DMS153 (cell line): Measurements from ENCODE around the gene CNTROB.
"Not testable (repeated sequence)": the region's sequence is repeated elsewhere in the genome, so short reads cannot be mapped to it uniquely, and the experiment has no call there.

ENCODE experiments used
- DNase-seq: peaks from one replicate; lab custom pipeline; 2025; lab: John Stamatoyannopoulos, UW

CNTROB gene

GRCh38 chr17:7946441-7946840 is 14.4 kb downstream of the CNTROB start:
- no peak for DNase-seq

- DNase-seq: no peak
These were observed 15.6 kb downstream of the CNTROB start for GRCh38 chr17:7947651-7948050.

- no peak for DNase-seq
These were observed 18.6 kb downstream of the CNTROB start for GRCh38 chr17:7950578-7950977.

- DNase-seq: no peak
These were observed 19.3 kb downstream of the CNTROB start for GRCh38 chr17:7951143-7951792.

GRCh38 chr17:7953266-7953665 is 21.3 kb downstream of the CNTROB start:
- DNase-seq: not testable (repeated sequence)

GRCh38 chr17:7955414-7956227 is 23.6 kb downstream of the CNTROB start:
- DNase-seq: no peak

GRCh38 chr17:7956228-7956965 is 24.4 kb downstream of the CNTROB start:
- DNase-seq: no peak

- DNase-seq: no peak
These were observed 27.7 kb downstream of the CNTROB start for GRCh38 chr17:7959503-7960253.

GRCh38 chr17:7961421-7961820 is 29.4 kb downstream of the CNTROB start:
- DNase-seq: no peak

GRCh38 chr17:7967751-7968150 is 35.7 kb downstream of the CNTROB start:
- DNase-seq: no peak

GRCh38 chr17:7969433-7969832 is 37.4 kb downstream of the CNTROB start:
- DNase-seq: no peak

- no peak for DNase-seq
These were observed 39.6 kb downstream of the CNTROB start for GRCh38 chr17:7971651-7972050.

GRCh38 chr17:7972131-7972785 is 40.3 kb downstream of the CNTROB start:
- DNase-seq: no peak

GRCh38 chr17:7974638-7975131 is 42.7 kb downstream of the CNTROB start:
- no peak for DNase-seq

- DNase-seq: no peak
These were observed 45.0 kb downstream of the CNTROB start for GRCh38 chr17:7977039-7977438.

- DNase-seq: no peak
These were observed 45.8 kb downstream of the CNTROB start for GRCh38 chr17:7977805-7978204.

- no peak for DNase-seq
These were observed 50.2 kb downstream of the CNTROB start for GRCh38 chr17:7982173-7982572.

GRCh38 chr17:7982666-7983065 is 50.7 kb downstream of the CNTROB start:
- DNase-seq: no peak

GRCh38 chr17:7984904-7985303 is 52.9 kb downstream of the CNTROB start:
- no peak for DNase-seq

- DNase-seq: no peak
These were observed 55.3 kb downstream of the CNTROB start for GRCh38 chr17:7987112-7987893.

- peak; percentile 12 for DNase-seq
These were observed 56.8 kb downstream of the CNTROB start for GRCh38 chr17:7988750-7989178.
